ENCODE data around the gene CLEC19A. TPM values are rescaled to one million over a fixed set of nuclear protein-coding genes. Genes with fewer than 3 reads are reported as not detected.

Gene CLEC19A
- total RNA-seq, 1 experiment from 2014 or later: not detected

GRCh38 chr16:19354371-19354770, 68.8 kb downstream of the CLEC19A start:
- no peak overlapping the region for H3K4me3 ChIP-seq (ENCODE audit: low read depth, low read length, poor library complexity, severe bottlenecking)
- intact Hi-C loops (cut with micrococcal nuclease; ENCODE audit: unreplicated experiment): no loop called here
- ChIA-PET POLR2A (ENCODE audit: low non-redundant PET) (no interaction called here), CTCF (no interaction called here)
- peaks cover 2% of the 10 kb centered on the region for H3K27me3 ChIP-seq (replicated peaks; ENCODE audit: insufficient read depth, low read depth, low read length, poor library complexity)
- no TSS peak for BruUV-seq (replicated peaks)
- no peaks in the 10 kb centered on the region for H3K36me3 ChIP-seq (ENCODE audit: insufficient read depth, low read length, poor library complexity, severe bottlenecking)
- DNase-seq (ENCODE audit: low spot score): no peak
- no peaks in the 10 kb centered on the region for H3K9me3 ChIP-seq (ENCODE audit: low read depth, low read length, poor library complexity, severe bottlenecking)
- no peak for TF ChIP-seq EZH2 (IDR thresholded peaks at IDR 0.05; ENCODE audit: borderline replicate concordance, low read depth, low read length, poor library complexity, severe bottlenecking)
- no peak for TF ChIP-seq CTCF (conservative IDR thresholded peaks at IDR 0.05; ENCODE audit: low read depth, low read length)
- H3K27ac ChIP-seq (ENCODE audit: low read depth, low read length, poor library complexity, severe bottlenecking): no peak overlapping the region
- H3K4me1 ChIP-seq (ENCODE audit: insufficient read depth, low read length, poor library complexity, severe bottlenecking): no peaks in the 10 kb centered on the region

- Histone ChIP-seq H3K4me3 (ENCODE audit: low read depth, low read length, poor library complexity, severe bottlenecking) (no peak overlapping the region), H3K36me3 (ENCODE audit: insufficient read depth, low read length, poor library complexity, severe bottlenecking) (no peaks in the 10 kb centered on the region), H3K27ac (ENCODE audit: low read depth, low read length, poor library complexity, severe bottlenecking) (no peak overlapping the region), H3K27me3 (replicated peaks; ENCODE audit: insufficient read depth, low read depth, low read length, poor library complexity) (no peaks in the 10 kb centered on the region), H3K9me3 (ENCODE audit: low read depth, low read length, poor library complexity, severe bottlenecking) (no peaks in the 10 kb centered on the region), H3K4me1 (ENCODE audit: insufficient read depth, low read length, poor library complexity, severe bottlenecking) (no peaks in the 10 kb centered on the region)
- no peak for DNase-seq (ENCODE audit: low spot score)
- ChIA-PET CTCF (no interaction called here), POLR2A (ENCODE audit: low non-redundant PET) (no interaction called here)
- intact Hi-C loops (cut with micrococcal nuclease; ENCODE audit: unreplicated experiment): no loop called here
- TF ChIP-seq EZH2 (IDR thresholded peaks at IDR 0.05; ENCODE audit: borderline replicate concordance, low read depth, low read length, poor library complexity, severe bottlenecking) (no peak), CTCF (conservative IDR thresholded peaks at IDR 0.05; ENCODE audit: low read depth, low read length) (no peak)
- BruUV-seq (replicated peaks): no TSS peak
Measured at GRCh38 chr16:19356024-19356952, 70.8 kb downstream of the CLEC19A start.

- POLR2A ChIA-PET (ENCODE audit: low non-redundant PET): no interaction called here
- Histone ChIP-seq H3K27ac (ENCODE audit: low read depth, low read length, poor library complexity, severe bottlenecking) (no peak overlapping the region), H3K4me3 (ENCODE audit: low read depth, low read length, poor library complexity, severe bottlenecking) (no peak overlapping the region), H3K4me1 (ENCODE audit: insufficient read depth, low read length, poor library complexity, severe bottlenecking) (no peaks in the 10 kb centered on the region), H3K36me3 (ENCODE audit: insufficient read depth, low read length, poor library complexity, severe bottlenecking) (no peaks in the 10 kb centered on the region), H3K27me3 (replicated peaks; ENCODE audit: insufficient read depth, low read depth, low read length, poor library complexity) (no peaks in the 10 kb centered on the region), H3K9me3 (ENCODE audit: low read depth, low read length, poor library complexity, severe bottlenecking) (no peaks in the 10 kb centered on the region)
- TF ChIP-seq CTCF (conservative IDR thresholded peaks at IDR 0.05; ENCODE audit: low read depth, low read length): no peak
- no TSS peak for BruUV-seq (replicated peaks)
- intact Hi-C loops (cut with micrococcal nuclease; ENCODE audit: unreplicated experiment): no loop called here
- no peak for DNase-seq (ENCODE audit: low spot score)
- CTCF ChIA-PET: no interaction called here
Measured at GRCh38 chr16:19359556-19359955, 74.0 kb downstream of the CLEC19A start.

Other genes with a start within 250 kb of the CLEC19A start
- 22.7 and 24.3 TPM in 2 replicates for gene COQ7, start 218.1 kb upstream of the CLEC19A start, total RNA-seq (2021)
- gene ITPRIPL2, start 171.8 kb upstream of the CLEC19A start, total RNA-seq (2021): 20.2 and 22.8 TPM in 2 replicates
- 0.24 and 0.61 TPM in 2 replicates for gene SYT17, start 117.5 kb upstream of the CLEC19A start, total RNA-seq (2021)
- gene TMC5, start 132.2 kb downstream of the CLEC19A start, total RNA-seq (2021): 1.0 and 3.5 TPM in 2 replicates
- 63.5 and 64.2 TPM in 2 replicates for gene GDE1, start 236.4 kb downstream of the CLEC19A start, total RNA-seq (2021)
- gene CCP110, start 238.2 kb downstream of the CLEC19A start, total RNA-seq (2021): 37.8 and 42.1 TPM in 2 replicates